ENCODE data around the gene NEXMIF.
"Not testable (repeated sequence)": the region's sequence is repeated elsewhere in the genome, so short reads cannot be mapped to it uniquely, and the experiment has no call there.

The NEXMIF gene

DNA sequence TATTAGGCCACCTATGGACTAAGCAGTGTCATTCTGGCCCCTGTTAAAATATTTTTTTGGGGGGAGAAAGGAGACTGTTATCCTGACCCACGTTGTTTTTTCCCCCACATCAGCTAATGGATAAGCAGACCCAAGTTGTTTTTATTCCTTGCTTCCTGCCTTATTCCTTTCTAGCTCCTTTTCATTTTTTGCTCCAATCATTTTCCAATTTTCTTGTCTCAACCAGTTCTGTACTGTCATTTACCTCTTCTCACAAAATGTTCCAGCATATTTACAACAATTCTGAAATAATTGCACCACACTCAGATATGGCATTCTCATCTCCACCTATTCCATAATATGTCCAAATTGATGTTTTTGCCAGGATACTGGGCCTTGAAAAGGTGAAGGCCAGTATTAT, 150.3 kb downstream of the NEXMIF start:
- no peak overlapping the region for H3K4me3 Mint-ChIP-seq
- no peaks in the 10 kb centered on the region for H3K36me3 Mint-ChIP-seq (ENCODE audit: insufficient read depth)
- DNase-seq: no peak
- peaks cover 0 to 17% of the 10 kb centered on the region in 2 donors for H3K27me3 Mint-ChIP-seq
- no peaks in the 10 kb centered on the region for H3K4me1 Mint-ChIP-seq (ENCODE audit: low read depth in 2 of 2)
- no peak overlapping the region for H3K27ac Mint-ChIP-seq
- H3K9me3 Mint-ChIP-seq: no peaks in the 10 kb centered on the region
- ATAC-seq (replicated peaks): no peak

DNA sequence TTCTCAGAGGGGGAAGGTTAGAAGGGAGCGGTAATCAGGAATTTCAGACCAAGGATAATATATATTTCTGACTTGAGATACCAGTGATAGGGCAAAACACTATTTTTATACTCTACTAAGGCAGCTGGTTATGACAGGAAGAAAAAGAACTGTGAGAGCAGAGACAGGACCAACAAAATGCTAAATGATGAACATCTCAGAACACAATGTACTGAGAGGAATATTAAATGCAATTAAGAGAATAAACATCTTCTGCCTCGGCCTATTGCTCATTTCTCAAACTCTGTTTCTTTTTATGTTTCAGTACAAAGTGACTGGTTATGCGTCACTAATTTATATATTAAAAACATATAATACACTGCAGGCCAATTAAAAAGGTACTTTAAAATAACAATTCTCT, 188.8 kb downstream of the NEXMIF start:
- Mint-ChIP-seq H3K9me3 (no peaks in the 10 kb centered on the region), H3K27me3 (peaks cover 0 to 9% of the 10 kb centered on the region in 2 donors), H3K4me3 (no peak overlapping the region), H3K27ac (no peak overlapping the region), H3K4me1 (ENCODE audit: low read depth in 2 of 2) (no peaks in the 10 kb centered on the region), H3K36me3 (ENCODE audit: insufficient read depth) (no peaks in the 10 kb centered on the region)
- no peak for ATAC-seq (replicated peaks)
- no peak for DNase-seq

DNA sequence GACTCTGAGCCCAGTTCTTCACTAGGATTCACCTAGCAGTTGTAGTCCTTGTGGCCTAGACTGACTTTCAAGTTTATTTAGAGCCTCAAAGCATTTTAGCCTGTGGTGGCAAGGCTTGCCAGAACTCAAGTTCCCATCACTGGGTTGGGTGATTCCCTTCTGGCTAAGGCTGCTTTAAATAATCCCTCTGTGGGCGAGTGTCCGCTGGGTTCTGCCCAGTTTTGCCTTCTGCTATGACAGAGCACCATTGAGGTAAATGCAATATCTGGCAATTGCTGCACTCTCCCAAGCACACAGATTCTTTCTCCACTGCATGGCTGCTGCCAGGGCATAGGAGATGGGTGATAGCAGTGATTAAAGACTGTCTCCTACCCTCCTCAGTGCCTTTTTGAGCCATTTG, 220.0 kb downstream of the NEXMIF start:
- Mint-ChIP-seq H3K36me3 (ENCODE audit: insufficient read depth) (no peaks in the 10 kb centered on the region), H3K4me3 (no peak overlapping the region), H3K27ac (no peak overlapping the region), H3K9me3 (no peaks in the 10 kb centered on the region), H3K27me3 (peaks cover 12 to 32% of the 10 kb centered on the region in 2 donors), H3K4me1 (ENCODE audit: low read depth in 2 of 2) (no peaks in the 10 kb centered on the region)
- DNase-seq: no peak
- ATAC-seq (replicated peaks): no peak

DNA sequence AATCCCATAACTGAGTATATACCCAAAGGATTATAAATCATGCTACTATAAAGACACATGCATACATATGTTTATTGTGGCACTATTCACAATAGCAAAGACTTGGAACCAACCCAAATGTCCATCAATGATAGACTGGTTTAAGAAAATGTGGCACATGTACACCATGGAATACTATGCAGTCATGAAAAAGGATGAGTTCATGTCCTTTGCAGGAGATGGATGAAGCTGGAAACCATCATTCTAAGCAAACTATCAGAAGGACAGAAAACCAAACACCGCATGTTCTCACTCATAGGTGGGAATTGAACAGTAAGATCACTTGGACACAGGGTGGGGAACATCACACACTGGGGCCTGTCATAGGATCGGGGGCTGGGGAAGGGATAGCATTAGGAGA, 223.9 kb downstream of the NEXMIF start:
- H3K36me3 Mint-ChIP-seq (ENCODE audit: insufficient read depth); DNase-seq; ATAC-seq (replicated peaks); H3K27ac Mint-ChIP-seq; H3K27me3 Mint-ChIP-seq; H3K4me3 Mint-ChIP-seq; H3K9me3 Mint-ChIP-seq; H3K4me1 Mint-ChIP-seq (ENCODE audit: low read depth in 2 of 2): not testable (repeated sequence)

DNA sequence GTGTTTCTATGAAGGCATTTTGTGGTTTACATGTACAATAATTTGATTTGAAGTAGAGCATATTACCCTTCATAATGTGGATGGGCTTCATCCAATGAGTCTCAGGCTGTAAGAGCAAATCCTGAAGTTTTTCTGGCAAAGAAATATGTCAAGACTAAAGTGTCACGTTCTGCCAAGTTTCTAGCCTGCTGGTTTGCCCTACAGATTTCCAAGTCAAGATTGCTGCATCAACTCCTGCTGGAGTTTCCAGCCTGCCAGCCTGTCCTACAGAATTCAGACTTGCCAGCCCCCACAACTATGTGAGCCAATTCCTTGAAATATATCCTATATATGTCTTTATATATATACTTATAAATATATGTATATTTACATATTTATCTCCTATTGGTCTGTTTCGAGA, 240.8 kb downstream of the NEXMIF start:
- no peaks in the 10 kb centered on the region for H3K4me1 Mint-ChIP-seq (ENCODE audit: low read depth in 2 of 2)
- no peaks in the 10 kb centered on the region for H3K27me3 Mint-ChIP-seq
- no peaks in the 10 kb centered on the region for H3K9me3 Mint-ChIP-seq
- no peak for ATAC-seq (replicated peaks)
- peaks cover 3% of the 10 kb centered on the region for H3K36me3 Mint-ChIP-seq (ENCODE audit: insufficient read depth)
- no peak overlapping the region for H3K27ac Mint-ChIP-seq
- DNase-seq: no peak
- H3K4me3 Mint-ChIP-seq: no peak overlapping the region

Measured in effector memory CD8-positive, alpha-beta T cell (primary cell).